Lower leg skin (tissue), 4 donors: ENCODE results near the gene MOAP1. TPM values are rescaled to one million over a fixed set of nuclear protein-coding genes. Genes with fewer than 3 reads are reported as not detected.
"Not testable (repeated sequence)": the region's sequence is repeated elsewhere in the genome, so short reads cannot be mapped to it uniquely, and the experiment has no call there.

Experiments used
- DNase-seq, 2 donors: peaks; one replicate each; pipeline ENCODE4 v3.0.0-alpha.2; 2019; ENCODE audit warnings: low spot score in 2 of 2
- H3K4me3 ChIP-seq: fragments of 200-600 bp; sonication (generic); 2 replicates; pipeline ENCODE4 v1.5.1; 2017; ENCODE audit warnings: mild to moderate bottlenecking, low read depth; ENCODE audit not compliant: poor library complexity, severe bottlenecking
- CTCF ChIP-seq, 3 donors: fragments of 450-650 bp; IDR thresholded peaks; one replicate each; pipeline ENCODE4 v1.5.1; 2016; ENCODE audit warnings: antibody characterized with exemption in 3 of 3, mild to moderate bottlenecking in 3 of 3, moderate library complexity in 2 of 3
- POLR2A ChIP-seq, 2 donors: fragments of 450-650 bp; IDR thresholded peaks; one replicate each; pipeline ENCODE4 v1.6.1; 2016 to 2017; ENCODE audit warnings: antibody characterized with exemption in 2 of 2, mild to moderate bottlenecking in 1 of 2, moderate library complexity in 1 of 2
- WGBS, 2 donors: methylation state at CpG; one replicate each; pipeline ENCODE4 v1.1.5; 2018; 5-methylcytosine and 5-hydroxymethylcytosine counted together
- intact Hi-C: fragments of 100-400 bp; cut with DNase I; formaldehyde crosslinking; loops from one replicate; pipeline ENCODE4 v1.15.0; 2023; ENCODE audit warnings: low total_unique reads
- total RNA-seq, 4 donors: library from RNA; depleted of rRNA; stranded (reverse); fragments of >200 nt; gene quantifications; one replicate each; pipeline ENCODE4 v1.1.0, GENCODE V29; 2016

MOAP1 gene, protein sequence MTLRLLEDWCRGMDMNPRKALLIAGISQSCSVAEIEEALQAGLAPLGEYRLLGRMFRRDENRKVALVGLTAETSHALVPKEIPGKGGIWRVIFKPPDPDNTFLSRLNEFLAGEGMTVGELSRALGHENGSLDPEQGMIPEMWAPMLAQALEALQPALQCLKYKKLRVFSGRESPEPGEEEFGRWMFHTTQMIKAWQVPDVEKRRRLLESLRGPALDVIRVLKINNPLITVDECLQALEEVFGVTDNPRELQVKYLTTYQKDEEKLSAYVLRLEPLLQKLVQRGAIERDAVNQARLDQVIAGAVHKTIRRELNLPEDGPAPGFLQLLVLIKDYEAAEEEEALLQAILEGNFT
- 10 to 100 TPM; 24.7 to 26.4 (median 25.5) TPM for total RNA-seq

- intact Hi-C loops: no loop called here
Measured at GRCh38 chr14:93184391-93185348, at the start of gene MOAP1, which contains the start of gene LYSET. Gene MOAP1 (minus strand): TSS chr14:93184897. CDS start chr14:93184242, 655 bp downstream. Gene LYSET (plus strand): TSS chr14:93185317. CDS start chr14:93185406, 89 bp downstream.

DNA sequence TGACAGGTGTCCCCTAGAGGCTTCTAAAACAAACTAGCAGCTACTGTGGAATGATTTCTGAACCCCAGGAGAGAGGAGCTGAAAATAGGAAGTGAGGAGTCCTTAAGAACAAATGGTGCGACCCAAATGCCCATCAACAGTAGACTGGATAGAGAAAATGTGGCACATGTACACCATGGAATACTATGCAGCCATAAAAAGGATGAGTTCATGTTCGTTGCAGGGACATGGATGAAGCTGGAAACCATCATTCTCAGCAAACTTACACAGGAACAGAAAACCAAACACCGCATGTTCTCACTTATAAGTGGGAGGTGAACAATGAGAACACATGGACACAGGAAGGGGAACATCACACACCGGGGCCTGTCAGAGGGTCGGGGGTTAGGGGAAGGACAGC, 48.4 kb upstream of the MOAP1 start:
- 91 to 92% methylated on average over 5 of the region's 5 CpGs for WGBS, 2 donors
- H3K4me3 ChIP-seq, DNase-seq, intact Hi-C loops: not testable (repeated sequence)

More at GRCh38 chr14:93184391-93185348, at the start of gene MOAP1, which contains the start of gene LYSET:
- TF ChIP-seq CTCF (IDR thresholded peaks at IDR 0.05) (no peak), POLR2A (IDR thresholded peaks at IDR 0.05) (peak in 1 of 2 donors; percentile 16)
- WGBS, 2 donors: 0 to 1% methylated on average over 31 to 47 of the region's 124 CpGs
- peak; percentile 78 to 97 for DNase-seq
- H3K4me3 ChIP-seq: peak within 1 kb of the TSS; percentile 69

GRCh38 chr14:93232159-93232558, 47.5 kb upstream of the MOAP1 start:
- no peak overlapping the region for H3K4me3 ChIP-seq

DNA sequence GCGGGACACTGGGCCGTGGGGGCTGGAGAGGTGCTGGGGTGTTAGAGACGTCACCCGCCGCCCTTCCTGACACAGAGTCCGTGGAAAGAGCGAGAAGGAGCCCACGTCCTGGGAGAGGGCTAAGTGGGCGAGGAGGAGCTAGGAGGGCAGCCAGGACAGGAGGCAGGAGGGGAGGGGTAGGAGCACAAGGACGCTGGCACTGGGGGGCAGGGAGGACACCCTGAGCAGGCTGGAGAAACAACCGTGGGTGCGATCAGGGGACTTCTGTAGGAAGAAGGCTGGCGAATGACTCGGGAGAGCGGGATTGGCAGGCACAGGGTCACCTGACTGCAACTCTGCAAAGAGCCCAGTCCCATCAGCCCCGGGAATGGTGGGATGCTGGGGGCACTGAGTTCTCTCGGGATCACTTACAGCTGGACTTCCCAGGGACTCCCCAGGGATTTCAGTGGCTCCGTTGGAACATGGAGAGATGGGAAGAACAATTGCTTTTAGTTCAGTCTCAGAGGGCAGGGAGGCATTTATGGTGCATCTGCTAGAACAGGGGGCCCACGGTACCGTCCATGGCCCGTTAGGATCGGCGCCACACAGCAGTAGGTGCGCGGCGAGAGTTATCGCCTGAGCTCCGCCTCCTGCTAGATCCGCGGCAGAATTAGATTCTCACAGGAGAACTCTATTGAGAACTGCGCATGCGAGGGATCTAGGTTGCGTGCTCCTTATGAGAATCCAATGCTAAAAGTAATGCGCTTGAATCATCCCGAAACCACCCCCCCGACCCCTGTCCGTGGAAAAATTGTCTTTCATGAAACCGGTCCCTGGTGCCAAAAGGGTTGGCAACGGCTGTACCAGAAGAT, 46.7 kb upstream of the MOAP1 start:
- 39 to 53% methylated on average over 39 of the region's 39 CpGs for WGBS, 2 donors
- H3K4me3 ChIP-seq: no peak overlapping the region
- intact Hi-C loops: no loop called here
- DNase-seq: no peak
- TF ChIP-seq CTCF (IDR thresholded peaks at IDR 0.05): no peak
- TF ChIP-seq POLR2A (IDR thresholded peaks at IDR 0.05): no peak

More at GRCh38 chr14:93232159-93232558, 47.5 kb upstream of the MOAP1 start:
- no peak for DNase-seq
- no peak for TF ChIP-seq POLR2A (IDR thresholded peaks at IDR 0.05)
- TF ChIP-seq CTCF (IDR thresholded peaks at IDR 0.05): no peak
- 76 to 77% methylated on average over 14 to 17 of the region's 17 CpGs for WGBS, 2 donors
- intact Hi-C loops: no loop called here

GRCh38 chr14:93230539-93230938, 45.8 kb upstream of the MOAP1 start:
- intact Hi-C loops: no loop called here
- no peak for DNase-seq
- no peak overlapping the region for H3K4me3 ChIP-seq

More at GRCh38 chr14:93230539-93230938, 45.8 kb upstream of the MOAP1 start:
- TF ChIP-seq CTCF (IDR thresholded peaks at IDR 0.05) (no peak), POLR2A (IDR thresholded peaks at IDR 0.05) (no peak)
- 92 to 94% methylated on average over 16 of the region's 16 CpGs for WGBS, 2 donors
